GM20431 (cell line): Measurements from ENCODE around the gene SLCO6A1.
"Not testable (repeated sequence)": the region's sequence is repeated elsewhere in the genome, so short reads cannot be mapped to it uniquely, and the experiment has no call there.

Experiments
- in situ Hi-C: fragments of 300-500 bp; cut with MseI, MboI; formaldehyde crosslinking; loops from one replicate; pipeline ENCODE4 v1.15.0; 2020; ENCODE audit warnings: low sequenced_read_pairs; ENCODE audit not compliant: unreplicated experiment

Gene SLCO6A1

GRCh38 chr5:102498271-102499034, at the start of gene SLCO6A1:
Gene SLCO6A1 (minus strand): TSS chr5:102499001. CDS start chr5:102498844, 157 bp downstream.
- in situ Hi-C loops, result no loop called here

GRCh38 chr5:102547141-102548035, 48.6 kb upstream of the SLCO6A1 start:
- in situ Hi-C loops, result no loop called here

- in situ Hi-C loops, result no loop called here
Observed at GRCh38 chr5:102545175-102545574, 46.4 kb upstream of the SLCO6A1 start.

- in situ Hi-C loops, result no loop called here
Observed at GRCh38 chr5:102542057-102542456, 43.3 kb upstream of the SLCO6A1 start.

GRCh38 chr5:102539996-102540728, 41.4 kb upstream of the SLCO6A1 start:
- in situ Hi-C loops, result no loop called here

GRCh38 chr5:102539562-102539961, 40.8 kb upstream of the SLCO6A1 start:
- in situ Hi-C loops, result no loop called here

GRCh38 chr5:102537011-102537410, 38.2 kb upstream of the SLCO6A1 start:
- in situ Hi-C loops, result no loop called here

GRCh38 chr5:102536323-102536928, 37.6 kb upstream of the SLCO6A1 start:
- in situ Hi-C loops, result no loop called here

- in situ Hi-C loops, result no loop called here
Observed at GRCh38 chr5:102532123-102532522, 33.3 kb upstream of the SLCO6A1 start.

- in situ Hi-C loops, result no loop called here
Observed at GRCh38 chr5:102531506-102531905, 32.7 kb upstream of the SLCO6A1 start.

- in situ Hi-C loops, result no loop called here
Observed at GRCh38 chr5:102529447-102529846, 30.6 kb upstream of the SLCO6A1 start.

GRCh38 chr5:102529031-102529430, 30.2 kb upstream of the SLCO6A1 start:
- in situ Hi-C loops, result no loop called here

GRCh38 chr5:102528600-102528999, 29.8 kb upstream of the SLCO6A1 start:
- in situ Hi-C loops, result no loop called here

GRCh38 chr5:102527547-102527946, 28.7 kb upstream of the SLCO6A1 start:
- in situ Hi-C loops, result no loop called here

- in situ Hi-C loops, result no loop called here
Observed at GRCh38 chr5:102523541-102524175, 24.9 kb upstream of the SLCO6A1 start.

- in situ Hi-C loops, result no loop called here
Observed at GRCh38 chr5:102511666-102512065, 12.9 kb upstream of the SLCO6A1 start.

GRCh38 chr5:102491261-102491914, 7.4 kb downstream of the SLCO6A1 start:
- in situ Hi-C loops, result not testable (repeated sequence)

- in situ Hi-C loops, result no loop called here
Observed at GRCh38 chr5:102483736-102484135, 15.1 kb downstream of the SLCO6A1 start.

GRCh38 chr5:102481054-102481715, 17.6 kb downstream of the SLCO6A1 start:
- in situ Hi-C loops, result no loop called here
